HG03097 (cell line): ENCODE measurements around the gene COG8.

ENCODE experiments used
- ATAC-seq: cut with Tn5 transposase; IDR thresholded peaks from one replicate; pipeline ENCODE4 v1.9.1; 2021; ENCODE audit not compliant: unreplicated experiment, low FRiP score

The COG8 gene

DNA sequence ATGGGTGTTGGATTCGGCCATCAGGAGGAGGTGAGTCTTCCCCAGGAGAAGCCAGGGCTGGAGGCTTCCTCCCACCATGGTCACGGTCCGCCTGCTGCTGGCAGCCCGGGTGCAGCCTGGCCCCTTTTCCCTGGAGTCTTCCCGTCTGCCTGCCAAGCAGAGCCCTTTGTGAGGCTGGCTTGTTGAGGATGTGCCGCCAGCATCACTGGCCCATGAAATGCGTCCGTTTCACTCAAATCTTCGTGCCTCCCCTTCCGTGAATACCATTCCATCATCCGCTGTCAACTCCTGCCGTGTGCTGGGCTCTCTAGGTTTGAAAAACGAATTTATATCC, 18.7 kb downstream of the COG8 start:
- no peak for ATAC-seq

DNA sequence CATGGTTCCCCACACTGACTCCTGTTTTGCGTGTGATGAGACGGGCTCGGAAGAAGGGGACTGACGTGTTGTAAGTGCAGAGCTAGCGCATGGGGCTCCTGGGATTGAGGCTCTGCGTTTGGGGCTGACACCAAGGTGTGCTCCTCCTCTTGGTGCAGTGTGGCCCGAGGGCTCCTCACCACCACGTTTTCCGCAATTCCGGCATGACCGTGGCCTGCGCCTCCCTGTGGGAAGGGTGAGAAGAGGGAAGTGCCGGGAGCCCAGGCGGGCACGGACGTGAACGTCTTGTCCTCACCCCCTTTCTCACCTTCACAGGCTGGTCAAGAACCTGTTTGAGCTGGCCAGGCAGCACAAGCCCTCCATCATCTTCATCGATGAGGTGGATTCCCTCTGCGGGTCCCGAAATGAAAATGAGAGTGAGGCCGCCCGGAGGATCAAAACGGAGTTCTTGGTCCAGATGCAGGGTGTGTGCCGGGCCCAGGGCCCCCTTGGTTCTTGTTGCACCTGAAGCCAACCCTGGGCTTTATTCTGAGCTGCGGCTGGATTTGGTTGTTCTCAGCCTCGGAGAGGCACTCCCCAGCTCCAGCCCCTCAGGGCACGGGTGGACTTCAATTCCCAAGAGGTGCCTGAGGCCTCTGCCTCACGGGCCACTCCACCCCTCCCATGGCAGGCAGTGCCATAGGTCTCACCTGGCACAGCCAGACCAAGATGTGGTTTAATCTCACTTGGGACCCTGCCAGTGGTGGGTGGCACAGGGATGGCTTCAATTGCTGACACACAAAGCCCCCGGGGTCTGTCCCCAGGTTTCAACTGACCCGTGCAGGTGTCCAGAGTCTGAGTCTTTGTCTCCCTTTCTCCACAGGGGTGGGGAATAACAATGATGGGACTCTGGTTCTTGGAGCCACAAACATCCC, 19.3 kb downstream of the COG8 start:
- no peak for ATAC-seq

- no peak for ATAC-seq
Observed at GRCh38 chr16:69319381-69319780, 20.0 kb downstream of the COG8 start.

GRCh38 chr16:69318911-69319289, 20.5 kb downstream of the COG8 start:
- ATAC-seq = no peak

- ATAC-seq = no peak
Observed at GRCh38 chr16:69318177-69318910, 21.0 kb downstream of the COG8 start.

GRCh38 chr16:69316595-69317034, 22.7 kb downstream of the COG8 start:
- no peak for ATAC-seq

DNA sequence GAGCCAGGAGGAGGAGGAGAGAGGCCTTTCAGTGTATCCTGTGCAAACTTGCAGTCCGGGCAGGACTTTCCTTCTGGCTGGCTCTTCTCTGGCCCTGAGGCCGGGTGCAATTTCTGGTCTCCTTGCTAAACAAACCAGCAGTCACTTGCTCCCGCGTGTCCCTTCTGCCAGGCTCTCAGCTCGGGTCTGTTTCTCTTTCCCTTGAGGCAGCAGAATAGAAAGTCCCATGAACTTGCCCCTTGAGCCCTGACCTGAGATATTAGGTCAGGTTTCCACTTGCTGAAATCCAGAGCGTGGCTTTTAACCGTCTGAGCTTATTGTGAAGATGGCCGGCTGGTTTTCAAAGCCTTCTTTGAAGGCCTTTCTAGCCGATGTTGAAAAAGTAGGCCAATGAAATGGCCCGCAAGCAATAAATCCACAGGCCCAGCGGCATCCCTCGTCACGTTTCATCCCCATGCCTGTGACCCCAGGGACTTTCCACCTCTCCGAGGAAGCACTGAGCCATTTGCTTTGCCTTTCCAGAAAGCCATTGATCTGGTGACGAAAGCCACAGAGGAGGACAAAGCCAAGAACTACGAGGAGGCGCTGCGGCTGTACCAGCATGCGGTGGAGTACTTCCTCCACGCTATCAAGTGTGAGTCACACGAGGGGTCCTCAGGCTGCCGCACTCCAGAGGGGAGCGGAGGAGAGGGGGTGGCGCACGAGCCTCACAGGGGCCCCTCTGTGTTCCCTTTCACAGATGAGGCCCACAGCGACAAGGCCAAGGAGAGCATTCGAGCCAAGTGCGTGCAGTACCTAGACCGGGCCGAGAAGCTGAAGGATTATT, 23.7 kb downstream of the COG8 start:
- no peak for ATAC-seq

DNA sequence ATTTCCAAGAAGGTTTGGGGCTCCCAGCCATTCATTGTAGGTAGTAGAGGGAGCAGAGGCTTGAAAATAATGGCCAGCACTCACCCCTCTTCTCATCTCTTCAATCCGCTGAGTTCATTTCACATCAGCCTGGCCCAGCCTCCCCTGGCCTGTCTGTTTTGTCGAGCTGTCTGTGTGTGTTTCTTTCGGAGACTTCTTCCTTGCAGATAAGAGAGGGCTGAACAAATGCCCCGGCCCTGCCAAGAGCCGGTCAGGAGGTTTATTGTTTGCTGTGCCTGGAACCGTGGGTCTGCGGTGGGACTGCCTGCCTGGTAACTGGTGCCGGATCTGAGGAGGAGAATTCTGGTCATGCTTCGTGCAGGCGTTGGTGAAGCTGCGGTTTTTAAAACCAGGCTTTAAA, 24.8 kb downstream of the COG8 start:
- ATAC-seq = no peak

DNA sequence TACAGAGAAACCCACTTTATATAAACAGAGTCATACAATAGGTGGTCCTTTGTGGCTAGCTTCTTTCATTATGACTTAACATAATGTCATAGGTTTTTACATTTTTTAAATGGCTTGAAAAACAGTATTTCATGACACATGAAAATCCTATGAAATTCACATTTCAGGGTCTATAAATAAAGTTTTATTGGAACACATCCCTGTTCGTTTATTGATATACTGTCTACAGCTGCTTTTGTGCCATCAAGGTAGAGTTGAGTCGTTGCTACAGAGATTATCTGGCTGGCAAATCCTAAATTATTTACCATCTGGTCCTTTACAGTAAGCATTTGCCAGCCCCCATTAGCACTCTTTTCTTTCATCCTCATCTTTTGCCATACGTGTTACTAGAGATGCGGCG, 25.9 kb downstream of the COG8 start:
- ATAC-seq = no peak

DNA sequence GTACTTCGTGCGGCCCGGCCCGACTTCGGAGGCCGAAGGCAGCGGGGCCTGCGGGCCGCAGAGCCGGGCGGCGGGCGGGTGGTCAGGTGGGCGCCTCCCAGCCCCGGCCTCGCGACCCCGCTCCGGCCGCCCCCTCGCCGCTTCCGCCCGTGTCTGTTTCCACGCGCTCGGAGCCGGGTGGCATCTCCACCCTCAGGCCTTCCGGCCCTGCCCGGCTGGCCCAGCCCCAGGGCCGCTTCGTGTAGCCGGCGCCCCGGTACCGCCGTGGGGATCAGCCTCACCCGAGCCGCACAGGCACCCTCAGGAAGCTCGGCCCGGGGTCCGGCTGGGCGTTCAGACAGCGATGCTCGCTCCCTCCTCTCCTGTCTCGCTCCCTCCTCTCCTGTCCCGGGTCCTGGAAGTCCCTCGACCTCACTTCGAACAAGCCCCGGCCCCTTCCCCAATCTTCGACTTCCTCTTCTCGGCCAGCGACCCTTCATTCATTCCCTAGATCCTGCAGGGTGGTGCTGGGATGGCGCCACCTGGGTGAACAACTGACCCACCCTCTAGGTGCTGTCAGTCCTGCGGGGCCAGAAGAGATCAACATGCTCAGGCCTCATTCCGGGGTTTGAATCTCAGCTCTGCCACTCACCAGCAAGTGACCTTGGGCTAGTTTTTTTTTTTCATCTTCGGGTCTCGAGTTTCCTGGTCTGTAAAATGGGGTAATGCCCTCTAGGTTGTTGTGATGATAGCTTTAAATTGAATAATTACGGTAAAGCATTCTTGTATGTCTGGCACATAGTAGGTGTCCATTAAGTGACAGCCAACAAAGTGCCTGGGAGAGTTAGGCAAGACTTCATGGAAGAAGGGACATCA, 27.6 kb downstream of the COG8 start:
- peak; percentile 40 for ATAC-seq

DNA sequence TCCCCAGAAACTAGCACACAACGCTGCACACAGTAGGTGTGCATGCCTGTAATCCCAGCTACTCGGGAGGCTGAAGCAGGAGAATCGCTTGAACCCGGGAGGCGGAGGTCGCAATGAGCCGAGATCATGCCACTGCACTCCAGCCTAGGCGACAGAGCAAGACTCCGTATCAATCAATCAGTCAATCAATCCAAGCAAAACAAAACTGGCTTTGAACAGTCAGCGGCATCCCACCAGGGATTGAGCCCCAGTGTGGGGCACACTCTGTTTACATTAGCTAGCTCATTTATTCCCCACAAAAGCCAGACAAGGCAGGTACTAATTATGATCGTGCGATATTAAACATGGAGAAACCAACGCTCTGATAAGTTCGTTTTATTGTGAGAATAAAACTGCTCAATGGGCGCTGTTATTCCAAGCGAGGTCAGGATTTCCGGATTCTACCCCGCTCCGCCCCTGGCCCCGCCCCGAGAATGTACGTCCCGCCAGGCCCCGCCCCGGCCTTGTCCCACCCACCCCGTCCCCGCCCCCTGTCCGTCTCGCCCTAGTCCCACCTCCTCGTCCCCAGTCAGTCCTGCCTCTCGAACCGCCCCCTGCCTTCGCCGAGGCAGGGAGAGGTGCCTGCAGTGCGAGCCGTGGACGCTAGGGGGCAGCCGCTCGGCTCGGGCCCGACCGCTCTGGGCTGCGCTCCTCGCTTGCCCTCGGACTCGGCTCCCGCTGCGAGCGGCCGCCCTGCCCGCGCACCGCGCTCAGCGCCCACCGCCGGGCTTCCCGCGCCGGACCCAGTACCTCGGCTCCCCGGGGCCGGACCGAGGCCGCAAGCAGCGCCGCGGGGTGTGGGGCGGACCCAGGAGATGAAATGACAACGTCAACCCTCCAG, 28.5 kb downstream of the COG8 start, which contains the start of gene VPS4A:
VPS4A (plus strand) TSS at position 698 of the 880 bp plus-strand sequence; CDS start at position 860, 162 bp downstream.
- ATAC-seq = peak; percentile 93

GRCh38 chr16:69309316-69309715, 30.0 kb downstream of the COG8 start:
- ATAC-seq = no peak

DNA sequence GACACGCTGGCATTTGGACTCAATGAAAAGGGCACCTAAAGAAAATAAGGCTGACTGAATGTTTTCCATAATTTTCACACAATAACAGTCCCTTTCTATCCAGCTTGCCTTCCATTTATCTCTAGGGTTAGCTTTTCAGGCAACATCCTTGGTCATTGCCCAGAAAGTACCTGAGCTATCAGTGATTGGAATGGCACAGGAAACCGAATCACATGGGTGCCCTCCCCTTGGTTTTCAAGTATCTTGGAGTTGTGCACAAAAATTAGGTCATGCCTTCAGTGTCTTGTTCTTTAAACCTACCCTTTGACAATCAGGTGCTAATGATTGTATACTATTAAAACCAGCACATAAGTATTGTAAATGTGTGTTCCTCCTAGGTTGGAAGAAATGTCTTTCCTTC, 31.5 kb downstream of the COG8 start:
- ATAC-seq = no peak

- no peak for ATAC-seq
Observed at GRCh38 chr16:69307091-69307490, 32.3 kb downstream of the COG8 start.

DNA sequence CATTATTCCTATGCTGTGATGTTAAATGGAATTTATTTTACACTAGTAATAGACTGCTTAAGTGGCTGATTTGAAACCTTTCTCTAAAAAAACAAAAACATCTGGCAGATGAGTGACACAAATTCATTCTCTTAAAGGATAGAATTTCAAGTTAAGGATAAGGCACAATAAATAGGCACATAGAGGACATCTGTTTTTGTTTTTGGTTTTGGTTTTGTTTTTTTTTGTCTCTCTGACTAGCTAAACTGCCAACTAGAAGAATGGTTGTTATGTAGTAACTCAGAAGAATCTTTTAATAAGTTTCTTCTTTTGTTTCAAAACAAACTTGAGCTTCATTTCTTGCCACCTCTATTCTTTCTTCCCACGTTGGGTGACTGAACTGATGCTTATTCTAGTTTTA, 33.3 kb downstream of the COG8 start:
- ATAC-seq = no peak

- ATAC-seq = no peak
Observed at GRCh38 chr16:69302301-69302700, 37.1 kb downstream of the COG8 start.

GRCh38 chr16:69301861-69302260, 37.5 kb downstream of the COG8 start:
- ATAC-seq = no peak

DNA sequence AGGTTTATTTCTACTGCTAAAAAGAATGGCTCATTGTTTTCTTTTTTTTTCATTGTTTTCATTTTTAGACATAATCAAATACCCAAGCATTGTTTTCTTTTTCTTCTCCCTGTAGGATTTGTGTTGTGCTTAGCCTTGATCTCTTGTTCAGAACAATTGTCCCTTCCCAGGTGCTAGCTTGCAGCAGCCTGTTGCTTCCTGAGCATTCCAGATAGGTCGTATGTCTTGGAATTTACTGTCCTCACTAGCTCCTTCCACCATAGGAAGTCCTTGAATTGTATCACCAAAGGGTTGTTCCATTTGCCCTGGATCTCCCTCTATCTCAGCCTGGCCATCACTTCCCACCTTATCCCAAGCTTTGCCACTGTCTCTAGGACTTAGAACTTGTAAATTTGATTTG, 38.2 kb downstream of the COG8 start:
- no peak for ATAC-seq

GRCh38 chr16:69298261-69298660, 41.1 kb downstream of the COG8 start:
- no peak for ATAC-seq
